ENCODE data around the gene COL8A1. TPM values are rescaled to one million over a fixed set of nuclear protein-coding genes. Genes with fewer than 3 reads are reported as not detected.
A peak's percentile ranks its signal among the peaks of the same experiment; 100 is the strongest.

COL8A1 gene
- total and polyA plus RNA-seq, 4 experiments from 2014 or later, result not detected

DNA sequence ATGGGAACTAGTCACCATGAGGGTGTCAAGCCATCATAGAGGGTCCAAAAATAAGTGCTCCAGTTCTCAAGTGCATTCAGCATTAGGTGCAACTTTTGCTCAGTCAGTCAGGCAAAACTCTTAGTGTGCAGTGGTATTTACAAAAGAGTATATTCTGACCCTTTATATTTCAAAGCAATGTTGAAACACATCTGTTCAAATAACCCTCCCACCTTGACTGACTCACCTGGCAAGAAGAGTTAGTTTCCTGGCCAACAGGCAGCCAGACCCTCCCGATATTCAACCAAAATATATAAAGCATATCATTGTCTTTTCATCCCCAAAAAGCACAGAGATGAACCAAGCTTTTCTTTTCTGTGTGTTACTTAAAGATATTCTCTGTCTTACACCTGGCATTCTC lies 7.6 kb upstream of the COL8A1 start:
- no peak overlapping the region for H3K4me3 Mint-ChIP-seq
- H3K27ac Mint-ChIP-seq, result no peak overlapping the region
- POLR2A ChIA-PET (ENCODE audit: partially characterized antibody), result no interaction called here
- H3K4me1 Mint-ChIP-seq, result no peaks in the 10 kb centered on the region
- H3K27ac ChIP-seq (ENCODE audit: low read depth, low read length), result no peak overlapping the region
- CTCF ChIA-PET (ENCODE audit: partially characterized antibody), result no interaction called here
- no peak overlapping the region for H3K4me3 ChIP-seq (ENCODE audit: low read length in 2 of 2)
- H3K4me1 ChIP-seq (ENCODE audit: insufficient read depth, low read length), result no peaks in the 10 kb centered on the region
- no peak for DNase-seq
- no peaks in the 10 kb centered on the region for H3K36me3 Mint-ChIP-seq
- H3K27me3 ChIP-seq (ENCODE audit: insufficient read depth, low read length), result peaks cover under 1% of the 10 kb centered on the region
- no peaks in the 10 kb centered on the region for H3K9me3 ChIP-seq (ENCODE audit: control insufficient read depth in 1 of 2, low read length in 2 of 2)
- H3K27me3 Mint-ChIP-seq, result peaks cover 14% of the 10 kb centered on the region in 2 donors
- H3K9me3 Mint-ChIP-seq, result no peaks in the 10 kb centered on the region
- intact Hi-C loops (cut with micrococcal nuclease), result no loop called here
- H3K36me3 ChIP-seq (ENCODE audit: insufficient read depth, low read length), result no peaks in the 10 kb centered on the region

- POLR2A ChIA-PET (ENCODE audit: partially characterized antibody), result no interaction called here
- H3K27ac ChIP-seq (ENCODE audit: low read depth, low read length), result no peak overlapping the region
- no peak for DNase-seq
- Mint-ChIP-seq H3K27me3 (peaks cover 28 to 30% of the 10 kb centered on the region in 2 donors), H3K4me1 (peaks cover 10 to 15% (median 13%) of the 10 kb centered on the region in 4 donors), H3K36me3 (no peaks in the 10 kb centered on the region), H3K9me3 (peaks cover 0 to 3% (median 0%) of the 10 kb centered on the region in 8 donors), H3K27ac (no peak overlapping the region), H3K4me3 (no peak overlapping the region)
- H3K4me3 ChIP-seq (ENCODE audit: low read length in 2 of 2), result no peak overlapping the region
- no peaks in the 10 kb centered on the region for H3K9me3 ChIP-seq (ENCODE audit: control insufficient read depth in 1 of 2, low read length in 2 of 2)
- intact Hi-C loops (cut with micrococcal nuclease), result no loop called here
- H3K4me1 ChIP-seq (ENCODE audit: insufficient read depth, low read length), result no peaks in the 10 kb centered on the region
- CTCF ChIA-PET (ENCODE audit: partially characterized antibody), result no interaction called here
- no peaks in the 10 kb centered on the region for H3K36me3 ChIP-seq (ENCODE audit: insufficient read depth, low read length)
- peaks cover 4% of the 10 kb centered on the region for H3K27me3 ChIP-seq (ENCODE audit: insufficient read depth, low read length)
Observed at GRCh38 chr3:99633887-99634558, 4.4 kb upstream of the COL8A1 start.

DNA sequence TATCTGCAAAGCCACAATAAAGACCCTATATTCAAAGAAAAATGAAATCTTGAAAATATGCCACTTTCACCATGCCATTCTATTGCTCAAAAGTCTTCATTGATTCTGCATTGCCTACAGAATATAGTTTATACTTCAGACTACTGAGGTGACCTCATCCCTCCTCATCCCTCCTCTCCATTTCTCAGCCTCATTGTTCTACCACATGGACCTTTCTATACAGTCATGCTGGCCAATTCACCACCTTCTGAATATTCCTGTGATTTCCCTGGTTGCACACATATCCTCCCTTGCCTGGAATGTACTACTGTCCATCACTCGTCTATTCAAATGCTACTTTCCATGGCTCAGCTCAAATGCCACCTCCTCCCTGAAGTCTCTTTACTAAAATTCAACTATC lies 3.5 kb upstream of the COL8A1 start:
- DNase-seq, result no peak
- H3K9me3 Mint-ChIP-seq, result peaks cover 0 to 3% (median 0%) of the 10 kb centered on the region in 8 donors
- Histone ChIP-seq H3K4me3 (ENCODE audit: low read length in 2 of 2) (no peak overlapping the region), H3K4me1 (ENCODE audit: insufficient read depth, low read length) (no peaks in the 10 kb centered on the region), H3K27ac (ENCODE audit: low read depth, low read length) (no peak overlapping the region), H3K9me3 (ENCODE audit: control insufficient read depth in 1 of 2, low read length in 2 of 2) (no peaks in the 10 kb centered on the region), H3K27me3 (ENCODE audit: insufficient read depth, low read length) (peaks cover 4% of the 10 kb centered on the region), H3K36me3 (ENCODE audit: insufficient read depth, low read length) (no peaks in the 10 kb centered on the region)
- no peak overlapping the region for H3K4me3 Mint-ChIP-seq
- ChIA-PET CTCF (ENCODE audit: partially characterized antibody) (no interaction called here), POLR2A (ENCODE audit: partially characterized antibody) (no interaction called here)
- peaks cover 10 to 15% (median 13%) of the 10 kb centered on the region in 4 donors for H3K4me1 Mint-ChIP-seq
- no peaks in the 10 kb centered on the region for H3K36me3 Mint-ChIP-seq
- no peak overlapping the region for H3K27ac Mint-ChIP-seq
- peaks cover 34 to 36% of the 10 kb centered on the region in 2 donors for H3K27me3 Mint-ChIP-seq
- intact Hi-C loops (cut with micrococcal nuclease), result no loop called here

GRCh38 chr3:99635348-99635747 lies 3.0 kb upstream of the COL8A1 start:
- Mint-ChIP-seq H3K4me1 (peaks cover 10 to 15% (median 13%) of the 10 kb centered on the region in 4 donors), H3K9me3 (peaks cover 0 to 3% (median 0%) of the 10 kb centered on the region in 8 donors), H3K4me3 (no peak overlapping the region), H3K27me3 (peaks cover 34 to 37% of the 10 kb centered on the region in 2 donors), H3K27ac (no peak overlapping the region), H3K36me3 (no peaks in the 10 kb centered on the region)
- intact Hi-C loops (cut with micrococcal nuclease), result no loop called here
- Histone ChIP-seq H3K36me3 (ENCODE audit: insufficient read depth, low read length) (no peaks in the 10 kb centered on the region), H3K27ac (ENCODE audit: low read depth, low read length) (no peak overlapping the region), H3K4me1 (ENCODE audit: insufficient read depth, low read length) (no peaks in the 10 kb centered on the region), H3K4me3 (ENCODE audit: low read length in 2 of 2) (no peak overlapping the region), H3K9me3 (ENCODE audit: control insufficient read depth in 1 of 2, low read length in 2 of 2) (no peaks in the 10 kb centered on the region), H3K27me3 (ENCODE audit: insufficient read depth, low read length) (peaks cover 4% of the 10 kb centered on the region)
- no peak for DNase-seq
- ChIA-PET CTCF (ENCODE audit: partially characterized antibody) (no interaction called here), POLR2A (ENCODE audit: partially characterized antibody) (no interaction called here)

DNA sequence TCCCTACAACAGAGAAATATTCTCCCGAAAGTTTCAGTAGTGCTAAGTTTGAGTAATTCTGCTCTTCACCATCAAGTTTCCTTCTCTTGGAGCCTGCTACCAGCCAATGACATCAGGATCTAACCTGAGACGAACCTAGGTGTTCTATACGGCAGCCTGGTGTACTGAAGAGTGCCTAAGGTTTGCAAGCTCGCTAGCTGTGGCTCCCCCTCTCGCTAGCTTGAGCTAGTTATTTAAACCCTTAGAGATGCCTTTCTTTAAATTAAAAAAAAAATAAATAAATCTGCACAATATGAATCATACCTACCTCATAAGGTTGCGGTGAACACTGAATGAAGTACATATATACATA lies 1.4 kb upstream of the COL8A1 start:
- Mint-ChIP-seq H3K4me1 (peaks cover 10 to 15% (median 13%) of the 10 kb centered on the region in 4 donors), H3K4me3 (peak overlapping the region in 3 of 8 donors; percentile 24 to 72 (median 68)), H3K36me3 (no peaks in the 10 kb centered on the region), H3K9me3 (peaks cover 0 to 3% (median 0%) of the 10 kb centered on the region in 8 donors), H3K27me3 (peaks cover 34 to 41% of the 10 kb centered on the region in 2 donors), H3K27ac (no peak overlapping the region)
- ChIA-PET CTCF (ENCODE audit: partially characterized antibody) (no interaction called here), POLR2A (ENCODE audit: partially characterized antibody) (no interaction called here)
- peaks cover 4% of the 10 kb centered on the region for H3K27me3 ChIP-seq (ENCODE audit: insufficient read depth, low read length)
- H3K9me3 ChIP-seq (ENCODE audit: control insufficient read depth in 1 of 2, low read length in 2 of 2), result no peaks in the 10 kb centered on the region
- H3K27ac ChIP-seq (ENCODE audit: low read depth, low read length), result no peak overlapping the region
- H3K36me3 ChIP-seq (ENCODE audit: insufficient read depth, low read length), result no peaks in the 10 kb centered on the region
- no peaks in the 10 kb centered on the region for H3K4me1 ChIP-seq (ENCODE audit: insufficient read depth, low read length)
- intact Hi-C loops (cut with micrococcal nuclease), result no loop called here
- H3K4me3 ChIP-seq (ENCODE audit: low read length in 2 of 2), result no peak overlapping the region
- no peak for DNase-seq

- no peaks in the 10 kb centered on the region for H3K9me3 ChIP-seq (ENCODE audit: control insufficient read depth in 1 of 2, low read length in 2 of 2)
- Mint-ChIP-seq H3K4me3 (peak overlapping the region in 7 of 8 donors; percentile 1 to 88 (median 58)), H3K27me3 (peaks cover 32 to 41% of the 10 kb centered on the region in 2 donors), H3K36me3 (no peaks in the 10 kb centered on the region), H3K9me3 (peaks cover 0 to 3% (median 0%) of the 10 kb centered on the region in 8 donors), H3K27ac (peak overlapping the region in 1 of 7 donors; percentile 17), H3K4me1 (peaks cover 10 to 15% (median 13%) of the 10 kb centered on the region in 4 donors)
- DNase-seq, result no peak
- H3K4me3 ChIP-seq (ENCODE audit: low read length in 2 of 2), result no peak overlapping the region
- H3K4me1 ChIP-seq (ENCODE audit: insufficient read depth, low read length), result no peaks in the 10 kb centered on the region
- no peak overlapping the region for H3K27ac ChIP-seq (ENCODE audit: low read depth, low read length)
- peaks cover 4% of the 10 kb centered on the region for H3K27me3 ChIP-seq (ENCODE audit: insufficient read depth, low read length)
- ChIA-PET CTCF (ENCODE audit: partially characterized antibody) (no interaction called here), POLR2A (ENCODE audit: partially characterized antibody) (no interaction called here)
- no peaks in the 10 kb centered on the region for H3K36me3 ChIP-seq (ENCODE audit: insufficient read depth, low read length)
- intact Hi-C loops (cut with micrococcal nuclease), result no loop called here
Observed at GRCh38 chr3:99637368-99638111, 854 bp upstream of the COL8A1 start.

DNA sequence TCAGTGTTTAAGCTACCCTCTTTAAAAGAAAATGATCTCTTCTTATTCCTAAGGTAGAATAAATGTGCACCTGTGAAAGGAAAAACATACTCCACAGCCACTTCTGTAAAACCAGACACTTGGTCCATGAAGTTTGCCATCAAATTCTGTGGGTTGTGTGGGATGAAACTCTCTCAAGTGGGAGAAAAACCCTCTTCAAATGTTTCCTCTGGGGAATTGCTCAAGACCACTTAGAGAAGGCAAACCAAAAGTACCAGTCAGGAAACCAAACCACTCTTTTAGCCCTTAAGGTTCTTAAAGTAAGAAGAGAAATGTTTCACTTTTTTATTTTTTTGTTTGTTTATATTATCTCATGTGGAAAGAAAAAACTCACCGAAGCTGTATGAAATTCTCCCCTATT lies 1.2 kb downstream of the COL8A1 start:
- H3K36me3 Mint-ChIP-seq, result no peaks in the 10 kb centered on the region
- peaks cover 0 to 3% (median 0%) of the 10 kb centered on the region in 8 donors for H3K9me3 Mint-ChIP-seq
- ChIA-PET POLR2A (ENCODE audit: partially characterized antibody) (no interaction called here), CTCF (ENCODE audit: partially characterized antibody) (no interaction called here)
- H3K27ac ChIP-seq (ENCODE audit: low read depth, low read length), result no peak overlapping the region
- peaks cover 4% of the 10 kb centered on the region for H3K27me3 ChIP-seq (ENCODE audit: insufficient read depth, low read length)
- no peak overlapping the region for H3K4me3 Mint-ChIP-seq
- no peaks in the 10 kb centered on the region for H3K4me1 ChIP-seq (ENCODE audit: insufficient read depth, low read length)
- peaks cover 27 to 33% of the 10 kb centered on the region in 2 donors for H3K27me3 Mint-ChIP-seq
- no peak overlapping the region for H3K4me3 ChIP-seq (ENCODE audit: low read length in 2 of 2)
- H3K27ac Mint-ChIP-seq, result no peak overlapping the region
- no peak for DNase-seq
- no peaks in the 10 kb centered on the region for H3K9me3 ChIP-seq (ENCODE audit: control insufficient read depth in 1 of 2, low read length in 2 of 2)
- H3K4me1 Mint-ChIP-seq, result peaks cover 10 to 15% (median 13%) of the 10 kb centered on the region in 4 donors
- intact Hi-C loops (cut with micrococcal nuclease), result no loop called here
- H3K36me3 ChIP-seq (ENCODE audit: insufficient read depth, low read length), result no peaks in the 10 kb centered on the region

Data from CD4-positive, alpha-beta memory T cell (primary cell).